ENCODE results near the gene RANBP2. TPM values are rescaled to one million over a fixed set of nuclear protein-coding genes. Genes with fewer than 3 reads are reported as not detected.

Gene RANBP2
- total and polyA plus RNA-seq, 10 of the 15 experiments (the other 5 are each of a cell fraction or from before 2014, with no cell fraction given): 9.0 to 81.7 (median 28.3) TPM

DNA sequence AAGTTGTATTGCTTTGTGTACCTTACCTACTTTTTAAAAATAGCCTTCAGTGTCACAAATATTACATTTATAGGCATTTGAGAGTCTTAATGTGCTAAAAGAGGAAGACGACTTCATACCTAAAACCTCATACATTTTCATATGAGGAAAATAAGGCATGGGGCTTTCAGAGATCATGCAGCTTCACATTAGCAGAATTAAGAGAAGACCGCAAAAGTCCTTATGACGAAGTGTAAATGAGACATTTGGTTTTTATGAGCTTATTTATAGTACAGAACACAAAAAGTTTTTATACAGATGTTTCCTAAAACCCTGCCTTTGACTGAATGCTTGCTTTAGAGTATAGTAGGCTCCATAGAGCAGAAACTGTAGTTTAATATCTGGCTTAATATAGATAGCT, 57.2 kb downstream of the RANBP2 start (continued):
- no peak for TF ChIP-seq ASH2L (IDR thresholded peaks at IDR 0.05; ENCODE audit: borderline replicate concordance, low read depth)
- TF ChIP-seq ZBED1 (IDR thresholded peaks at IDR 0.05; ENCODE audit: borderline replicate concordance): peak; percentile 82; the same call in 1 of the 2 replicates
- TF ChIP-seq, protein P1, sequence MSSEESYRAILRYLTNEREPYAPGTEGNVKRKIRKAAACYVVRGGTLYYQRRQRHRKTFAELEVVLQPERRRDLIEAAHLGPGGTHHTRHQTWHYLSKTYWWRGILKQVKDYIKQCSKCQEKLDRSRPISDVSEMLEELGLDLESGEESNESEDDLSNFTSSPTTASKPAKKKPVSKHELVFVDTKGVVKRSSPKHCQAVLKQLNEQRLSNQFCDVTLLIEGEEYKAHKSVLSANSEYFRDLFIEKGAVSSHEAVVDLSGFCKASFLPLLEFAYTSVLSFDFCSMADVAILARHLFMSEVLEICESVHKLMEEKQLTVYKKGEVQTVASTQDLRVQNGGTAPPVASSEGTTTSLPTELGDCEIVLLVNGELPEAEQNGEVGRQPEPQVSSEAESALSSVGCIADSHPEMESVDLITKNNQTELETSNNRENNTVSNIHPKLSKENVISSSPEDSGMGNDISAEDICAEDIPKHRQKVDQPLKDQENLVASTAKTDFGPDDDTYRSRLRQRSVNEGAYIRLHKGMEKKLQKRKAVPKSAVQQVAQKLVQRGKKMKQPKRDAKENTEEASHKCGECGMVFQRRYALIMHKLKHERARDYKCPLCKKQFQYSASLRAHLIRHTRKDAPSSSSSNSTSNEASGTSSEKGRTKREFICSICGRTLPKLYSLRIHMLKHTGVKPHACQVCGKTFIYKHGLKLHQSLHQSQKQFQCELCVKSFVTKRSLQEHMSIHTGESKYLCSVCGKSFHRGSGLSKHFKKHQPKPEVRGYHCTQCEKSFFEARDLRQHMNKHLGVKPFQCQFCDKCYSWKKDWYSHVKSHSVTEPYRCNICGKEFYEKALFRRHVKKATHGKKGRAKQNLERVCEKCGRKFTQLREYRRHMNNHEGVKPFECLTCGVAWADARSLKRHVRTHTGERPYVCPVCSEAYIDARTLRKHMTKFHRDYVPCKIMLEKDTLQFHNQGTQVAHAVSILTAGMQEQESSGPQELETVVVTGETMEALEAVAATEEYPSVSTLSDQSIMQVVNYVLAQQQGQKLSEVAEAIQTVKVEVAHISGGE (CRISPR knock-in tag; IDR thresholded peaks at IDR 0.05): no peak
- TF ChIP-seq, protein P2, sequence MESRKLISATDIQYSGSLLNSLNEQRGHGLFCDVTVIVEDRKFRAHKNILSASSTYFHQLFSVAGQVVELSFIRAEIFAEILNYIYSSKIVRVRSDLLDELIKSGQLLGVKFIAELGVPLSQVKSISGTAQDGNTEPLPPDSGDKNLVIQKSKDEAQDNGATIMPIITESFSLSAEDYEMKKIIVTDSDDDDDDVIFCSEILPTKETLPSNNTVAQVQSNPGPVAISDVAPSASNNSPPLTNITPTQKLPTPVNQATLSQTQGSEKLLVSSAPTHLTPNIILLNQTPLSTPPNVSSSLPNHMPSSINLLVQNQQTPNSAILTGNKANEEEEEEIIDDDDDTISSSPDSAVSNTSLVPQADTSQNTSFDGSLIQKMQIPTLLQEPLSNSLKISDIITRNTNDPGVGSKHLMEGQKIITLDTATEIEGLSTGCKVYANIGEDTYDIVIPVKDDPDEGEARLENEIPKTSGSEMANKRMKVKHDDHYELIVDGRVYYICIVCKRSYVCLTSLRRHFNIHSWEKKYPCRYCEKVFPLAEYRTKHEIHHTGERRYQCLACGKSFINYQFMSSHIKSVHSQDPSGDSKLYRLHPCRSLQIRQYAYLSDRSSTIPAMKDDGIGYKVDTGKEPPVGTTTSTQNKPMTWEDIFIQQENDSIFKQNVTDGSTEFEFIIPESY (IDR thresholded peaks at IDR 0.05): no peak
- peak; percentile 90 for TF ChIP-seq CREM (IDR thresholded peaks at IDR 0.05; ENCODE audit: low read depth)
- no peak for TF ChIP-seq ZNF274 (IDR thresholded peaks at IDR 0.05; ENCODE audit: insufficient read depth, insufficient read length)
- TF ChIP-seq, protein P3, sequence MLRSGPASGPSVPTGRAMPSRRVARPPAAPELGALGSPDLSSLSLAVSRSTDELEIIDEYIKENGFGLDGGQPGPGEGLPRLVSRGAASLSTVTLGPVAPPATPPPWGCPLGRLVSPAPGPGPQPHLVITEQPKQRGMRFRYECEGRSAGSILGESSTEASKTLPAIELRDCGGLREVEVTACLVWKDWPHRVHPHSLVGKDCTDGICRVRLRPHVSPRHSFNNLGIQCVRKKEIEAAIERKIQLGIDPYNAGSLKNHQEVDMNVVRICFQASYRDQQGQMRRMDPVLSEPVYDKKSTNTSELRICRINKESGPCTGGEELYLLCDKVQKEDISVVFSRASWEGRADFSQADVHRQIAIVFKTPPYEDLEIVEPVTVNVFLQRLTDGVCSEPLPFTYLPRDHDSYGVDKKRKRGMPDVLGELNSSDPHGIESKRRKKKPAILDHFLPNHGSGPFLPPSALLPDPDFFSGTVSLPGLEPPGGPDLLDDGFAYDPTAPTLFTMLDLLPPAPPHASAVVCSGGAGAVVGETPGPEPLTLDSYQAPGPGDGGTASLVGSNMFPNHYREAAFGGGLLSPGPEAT (IDR thresholded peaks at IDR 0.05; ENCODE audit: low read depth): peak; percentile 97
- TF ChIP-seq POU2F2 (IDR thresholded peaks at IDR 0.05; ENCODE audit: borderline replicate concordance, low read depth, low read length): peak; percentile 65; the same call in 1 of the 3 replicates
- peak; percentile 93 to 95; a peak in 3 of 4 replicates for TF ChIP-seq EP300 (IDR thresholded peaks at IDR 0.05; ENCODE audit: borderline replicate concordance in 1 of 2, control insufficient read depth in 1 of 2, low read depth in 2 of 2, low read length in 2 of 2)
- TF ChIP-seq, protein P4, sequence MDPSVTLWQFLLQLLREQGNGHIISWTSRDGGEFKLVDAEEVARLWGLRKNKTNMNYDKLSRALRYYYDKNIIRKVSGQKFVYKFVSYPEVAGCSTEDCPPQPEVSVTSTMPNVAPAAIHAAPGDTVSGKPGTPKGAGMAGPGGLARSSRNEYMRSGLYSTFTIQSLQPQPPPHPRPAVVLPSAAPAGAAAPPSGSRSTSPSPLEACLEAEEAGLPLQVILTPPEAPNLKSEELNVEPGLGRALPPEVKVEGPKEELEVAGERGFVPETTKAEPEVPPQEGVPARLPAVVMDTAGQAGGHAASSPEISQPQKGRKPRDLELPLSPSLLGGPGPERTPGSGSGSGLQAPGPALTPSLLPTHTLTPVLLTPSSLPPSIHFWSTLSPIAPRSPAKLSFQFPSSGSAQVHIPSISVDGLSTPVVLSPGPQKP (IDR thresholded peaks at IDR 0.05; ENCODE audit: low read depth, low read length): no peak
- TF ChIP-seq MTA3 (IDR thresholded peaks at IDR 0.05; ENCODE audit: borderline replicate concordance, low read length): peak; percentile 67
- no peak for TF ChIP-seq KDM1A (IDR thresholded peaks at IDR 0.05; ENCODE audit: borderline replicate concordance)

Measured in GM12878 (cell line).